H1 (cell line): Measurements from ENCODE around the gene UBC. TPM values are rescaled to one million over a fixed set of nuclear protein-coding genes. Genes with fewer than 3 reads are reported as not detected.

Experiments used
- BCL11A ChIP-seq, 2 experiments: IDR thresholded peaks; one replicate each; pipeline ENCODE4 v1.6.1; 2011; ENCODE audit warnings: low read depth in 2 of 2, low read length in 2 of 2, mild to moderate bottlenecking in 2 of 2
- MAX ChIP-seq: IDR thresholded peaks from 2 replicates; pipeline ENCODE4 v1.6.1; 2012; ENCODE audit warnings: inconsistent platforms
- POLR2A ChIP-seq, 2 experiments: IDR thresholded peaks; 1 replicate in 1 of 2; 2 replicates in 1 of 2; pipeline ENCODE4 v1.6.1; 2011; ENCODE audit warnings: low read depth in 2 of 2, low read length in 2 of 2, mild to moderate bottlenecking in 2 of 2; ENCODE audit errors: control extremely low read depth in 1 of 2
- polyA plus RNA-seq, 7 experiments: library from polyadenylated mRNA; depleted of rRNA in 3 of 7; stranded (reverse) in 5 of 7; unstranded in 2 of 7; fragments of >200 nt in 5 of 7; fragments of 200-250 nt in 2 of 7; gene quantifications; 1 replicate in 5 of 7; 2 replicates in 1 of 7; 4 replicates in 1 of 7; pipeline versions ENCODE4 v1.2.1 to v1.2.3, GENCODE V29; 2011 to 2013; ENCODE audit warnings: missing spikeins in 2 of 7, mixed read lengths in 2 of 7
- total RNA-seq: library from RNA; stranded (reverse); fragmentation: NEBNext Ultra II Directional; extraction: Animal tissue kit (Norgen Biotek cat#: 25700); gene quantifications from 2 replicates; pipeline ENCODE4 v1.2.1, GENCODE V29; 2021
- TF ChIP-seq, protein P1 (sequence below): fragments of 300-600 bp; sonication (generic); IDR thresholded peaks from 2 replicates; pipeline ENCODE4 v1.7.1; 2012; ENCODE audit warnings: low read length, moderate library complexity, mild to moderate bottlenecking, inconsistent platforms; ENCODE audit not compliant: insufficient replicate concordance

The UBC gene
- total and polyA plus RNA-seq, 2 of the 8 experiments (the other 6 are each of a cell fraction or from before 2014, with no cell fraction given): 559 to 749 TPM

DNA sequence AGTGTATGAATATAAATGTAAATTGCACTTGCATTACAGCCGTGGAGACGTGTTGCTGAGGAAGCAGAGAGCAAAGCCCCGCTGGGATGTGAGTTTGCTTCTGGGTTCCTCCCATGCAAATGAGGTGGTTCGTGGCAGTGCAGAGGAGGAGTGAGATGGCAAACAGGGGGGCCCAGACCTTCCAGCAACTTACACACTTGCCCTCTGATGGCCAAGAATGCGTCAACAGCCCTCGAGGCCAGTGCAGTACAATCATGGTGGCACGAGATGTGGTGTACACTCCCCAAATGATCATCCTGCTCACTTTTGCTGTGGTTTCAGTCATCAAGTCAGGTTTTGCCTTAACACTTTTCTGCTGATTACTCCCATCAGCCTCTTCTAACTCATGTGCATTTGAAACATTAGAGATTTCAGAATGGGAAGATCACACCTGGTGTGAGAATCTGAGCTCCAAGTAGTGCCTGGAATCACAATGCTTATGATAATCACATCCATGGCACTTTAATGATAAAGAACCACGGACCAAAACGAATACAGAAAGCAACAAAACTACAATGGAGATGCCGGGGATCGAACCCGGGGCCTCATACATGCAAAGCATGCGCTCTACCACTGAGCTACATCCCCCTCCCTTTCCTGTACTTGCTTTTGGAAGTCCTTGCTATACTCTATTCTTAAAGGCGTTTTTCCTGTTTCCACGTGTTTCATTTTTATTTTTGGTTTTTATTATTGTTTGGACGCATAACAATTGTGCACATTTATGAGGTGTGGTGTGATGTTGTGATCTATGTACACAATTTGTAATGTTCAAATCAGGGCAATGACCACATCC is 7.0 kb upstream of the UBC start (continued):
- TF ChIP-seq, protein P1, sequence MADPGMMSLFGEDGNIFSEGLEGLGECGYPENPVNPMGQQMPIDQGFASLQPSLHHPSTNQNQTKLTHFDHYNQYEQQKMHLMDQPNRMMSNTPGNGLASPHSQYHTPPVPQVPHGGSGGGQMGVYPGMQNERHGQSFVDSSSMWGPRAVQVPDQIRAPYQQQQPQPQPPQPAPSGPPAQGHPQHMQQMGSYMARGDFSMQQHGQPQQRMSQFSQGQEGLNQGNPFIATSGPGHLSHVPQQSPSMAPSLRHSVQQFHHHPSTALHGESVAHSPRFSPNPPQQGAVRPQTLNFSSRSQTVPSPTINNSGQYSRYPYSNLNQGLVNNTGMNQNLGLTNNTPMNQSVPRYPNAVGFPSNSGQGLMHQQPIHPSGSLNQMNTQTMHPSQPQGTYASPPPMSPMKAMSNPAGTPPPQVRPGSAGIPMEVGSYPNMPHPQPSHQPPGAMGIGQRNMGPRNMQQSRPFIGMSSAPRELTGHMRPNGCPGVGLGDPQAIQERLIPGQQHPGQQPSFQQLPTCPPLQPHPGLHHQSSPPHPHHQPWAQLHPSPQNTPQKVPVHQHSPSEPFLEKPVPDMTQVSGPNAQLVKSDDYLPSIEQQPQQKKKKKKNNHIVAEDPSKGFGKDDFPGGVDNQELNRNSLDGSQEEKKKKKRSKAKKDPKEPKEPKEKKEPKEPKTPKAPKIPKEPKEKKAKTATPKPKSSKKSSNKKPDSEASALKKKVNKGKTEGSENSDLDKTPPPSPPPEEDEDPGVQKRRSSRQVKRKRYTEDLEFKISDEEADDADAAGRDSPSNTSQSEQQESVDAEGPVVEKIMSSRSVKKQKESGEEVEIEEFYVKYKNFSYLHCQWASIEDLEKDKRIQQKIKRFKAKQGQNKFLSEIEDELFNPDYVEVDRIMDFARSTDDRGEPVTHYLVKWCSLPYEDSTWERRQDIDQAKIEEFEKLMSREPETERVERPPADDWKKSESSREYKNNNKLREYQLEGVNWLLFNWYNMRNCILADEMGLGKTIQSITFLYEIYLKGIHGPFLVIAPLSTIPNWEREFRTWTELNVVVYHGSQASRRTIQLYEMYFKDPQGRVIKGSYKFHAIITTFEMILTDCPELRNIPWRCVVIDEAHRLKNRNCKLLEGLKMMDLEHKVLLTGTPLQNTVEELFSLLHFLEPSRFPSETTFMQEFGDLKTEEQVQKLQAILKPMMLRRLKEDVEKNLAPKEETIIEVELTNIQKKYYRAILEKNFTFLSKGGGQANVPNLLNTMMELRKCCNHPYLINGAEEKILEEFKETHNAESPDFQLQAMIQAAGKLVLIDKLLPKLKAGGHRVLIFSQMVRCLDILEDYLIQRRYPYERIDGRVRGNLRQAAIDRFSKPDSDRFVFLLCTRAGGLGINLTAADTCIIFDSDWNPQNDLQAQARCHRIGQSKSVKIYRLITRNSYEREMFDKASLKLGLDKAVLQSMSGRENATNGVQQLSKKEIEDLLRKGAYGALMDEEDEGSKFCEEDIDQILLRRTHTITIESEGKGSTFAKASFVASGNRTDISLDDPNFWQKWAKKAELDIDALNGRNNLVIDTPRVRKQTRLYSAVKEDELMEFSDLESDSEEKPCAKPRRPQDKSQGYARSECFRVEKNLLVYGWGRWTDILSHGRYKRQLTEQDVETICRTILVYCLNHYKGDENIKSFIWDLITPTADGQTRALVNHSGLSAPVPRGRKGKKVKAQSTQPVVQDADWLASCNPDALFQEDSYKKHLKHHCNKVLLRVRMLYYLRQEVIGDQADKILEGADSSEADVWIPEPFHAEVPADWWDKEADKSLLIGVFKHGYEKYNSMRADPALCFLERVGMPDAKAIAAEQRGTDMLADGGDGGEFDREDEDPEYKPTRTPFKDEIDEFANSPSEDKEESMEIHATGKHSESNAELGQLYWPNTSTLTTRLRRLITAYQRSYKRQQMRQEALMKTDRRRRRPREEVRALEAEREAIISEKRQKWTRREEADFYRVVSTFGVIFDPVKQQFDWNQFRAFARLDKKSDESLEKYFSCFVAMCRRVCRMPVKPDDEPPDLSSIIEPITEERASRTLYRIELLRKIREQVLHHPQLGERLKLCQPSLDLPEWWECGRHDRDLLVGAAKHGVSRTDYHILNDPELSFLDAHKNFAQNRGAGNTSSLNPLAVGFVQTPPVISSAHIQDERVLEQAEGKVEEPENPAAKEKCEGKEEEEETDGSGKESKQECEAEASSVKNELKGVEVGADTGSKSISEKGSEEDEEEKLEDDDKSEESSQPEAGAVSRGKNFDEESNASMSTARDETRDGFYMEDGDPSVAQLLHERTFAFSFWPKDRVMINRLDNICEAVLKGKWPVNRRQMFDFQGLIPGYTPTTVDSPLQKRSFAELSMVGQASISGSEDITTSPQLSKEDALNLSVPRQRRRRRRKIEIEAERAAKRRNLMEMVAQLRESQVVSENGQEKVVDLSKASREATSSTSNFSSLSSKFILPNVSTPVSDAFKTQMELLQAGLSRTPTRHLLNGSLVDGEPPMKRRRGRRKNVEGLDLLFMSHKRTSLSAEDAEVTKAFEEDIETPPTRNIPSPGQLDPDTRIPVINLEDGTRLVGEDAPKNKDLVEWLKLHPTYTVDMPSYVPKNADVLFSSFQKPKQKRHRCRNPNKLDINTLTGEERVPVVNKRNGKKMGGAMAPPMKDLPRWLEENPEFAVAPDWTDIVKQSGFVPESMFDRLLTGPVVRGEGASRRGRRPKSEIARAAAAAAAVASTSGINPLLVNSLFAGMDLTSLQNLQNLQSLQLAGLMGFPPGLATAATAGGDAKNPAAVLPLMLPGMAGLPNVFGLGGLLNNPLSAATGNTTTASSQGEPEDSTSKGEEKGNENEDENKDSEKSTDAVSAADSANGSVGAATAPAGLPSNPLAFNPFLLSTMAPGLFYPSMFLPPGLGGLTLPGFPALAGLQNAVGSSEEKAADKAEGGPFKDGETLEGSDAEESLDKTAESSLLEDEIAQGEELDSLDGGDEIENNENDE: peak; percentile 59
- TF ChIP-seq POLR2A (IDR thresholded peaks at IDR 0.05; ENCODE audit: control extremely low read depth in 1 of 2, low read depth in 2 of 2, low read length in 2 of 2) (peak in 1 of 2 experiments; percentile 45; a peak in 1 of 3 replicates), MAX (peak; percentile 54; the same call in 1 of the 2 replicates), BCL11A (IDR thresholded peaks at IDR 0.05; ENCODE audit: low read depth in 2 of 2, low read length in 2 of 2) (no peak)
